Trophoblast cell (in vitro differentiated cells and primary cell): Measurements from ENCODE around the gene KLHL3. TPM values are rescaled to one million over a fixed set of nuclear protein-coding genes. Genes with fewer than 3 reads are reported as not detected.

Experiments used
- DNase-seq, 2 donors: peaks; one replicate each; pipeline ENCODE4 v3.0.0-alpha.2; 2016
- H2AFZ ChIP-seq: 2 replicates; pipeline ENCODE4 v1.6.1; 2013; ENCODE audit warnings: low read length, moderate library complexity, mild to moderate bottlenecking; ENCODE audit not compliant: insufficient read depth, poor library complexity
- H2AK5ac ChIP-seq: 2 replicates; pipeline ENCODE4 v1.6.1; 2013; ENCODE audit warnings: mild to moderate bottlenecking, low read length
- H2BK120ac ChIP-seq: 2 replicates; pipeline ENCODE4 v1.6.1; 2013; ENCODE audit warnings: low read length, mild to moderate bottlenecking, moderate library complexity; ENCODE audit not compliant: insufficient read depth, poor library complexity
- H2BK12ac ChIP-seq: 2 replicates; pipeline ENCODE4 v1.6.1; 2013; ENCODE audit warnings: mild to moderate bottlenecking, low read length, moderate library complexity
- H2BK5ac ChIP-seq: 2 replicates; pipeline ENCODE4 v1.6.1; 2013; ENCODE audit warnings: low read length, low read depth, moderate library complexity, mild to moderate bottlenecking; ENCODE audit not compliant: poor library complexity
- H3K14ac ChIP-seq: 2 replicates; pipeline ENCODE4 v1.6.1; 2013; ENCODE audit warnings: mild to moderate bottlenecking, low read length
- H3K18ac ChIP-seq: 2 replicates; pipeline ENCODE4 v1.6.1; 2013; ENCODE audit warnings: mild to moderate bottlenecking, low read length
- H3K23ac ChIP-seq: 2 replicates; pipeline ENCODE4 v1.6.1; 2013; ENCODE audit warnings: low read length
- H3K27ac ChIP-seq: 2 replicates; pipeline ENCODE4 v1.5.1; 2013; ENCODE audit warnings: low read depth, mild to moderate bottlenecking, inconsistent platforms, low read length, moderate library complexity
- H3K27me3 ChIP-seq: 2 replicates; pipeline ENCODE4 v1.6.1; 2013; ENCODE audit warnings: inconsistent platforms, mild to moderate bottlenecking, low read length, moderate library complexity; ENCODE audit not compliant: insufficient read depth
- H3K36me3 ChIP-seq, 2 experiments: 1 replicate in 1 of 2; 2 replicates in 1 of 2; pipeline ENCODE4 v1.6.1; 2013; ENCODE audit warnings: low read length in 2 of 2, mild to moderate bottlenecking in 2 of 2, moderate library complexity in 1 of 2; ENCODE audit not compliant: insufficient read depth in 2 of 2, control insufficient read depth in 1 of 2
- H3K4ac ChIP-seq: 2 replicates; pipeline ENCODE4 v1.6.1; 2013; ENCODE audit warnings: low read depth, mild to moderate bottlenecking, low read length, moderate library complexity
- H3K4me1 ChIP-seq, 2 experiments: 1 replicate in 1 of 2; 2 replicates in 1 of 2; pipeline ENCODE4 v1.6.1; 2013; ENCODE audit warnings: low read length in 2 of 2, mild to moderate bottlenecking in 2 of 2, moderate library complexity in 1 of 2; ENCODE audit not compliant: insufficient read depth in 2 of 2, control insufficient read depth in 1 of 2
- H3K4me2 ChIP-seq: 2 replicates; pipeline ENCODE4 v1.6.1; 2013; ENCODE audit warnings: inconsistent platforms, mild to moderate bottlenecking, low read length, moderate library complexity
- H3K4me3 ChIP-seq: 2 replicates; pipeline ENCODE4 v1.5.1; 2013; ENCODE audit warnings: mild to moderate bottlenecking, low read depth, low read length, inconsistent platforms
- H3K79me1 ChIP-seq: one replicate; pipeline ENCODE4 v1.6.1; 2013; ENCODE audit warnings: low read length
- H3K79me2 ChIP-seq: 2 replicates; pipeline ENCODE4 v1.6.1; 2013; ENCODE audit warnings: low read length, mild to moderate bottlenecking; ENCODE audit not compliant: control insufficient read depth, insufficient read depth, poor library complexity
- H3K9ac ChIP-seq: 2 replicates; pipeline ENCODE4 v1.6.1; 2013; ENCODE audit warnings: mild to moderate bottlenecking, low read length
- H3K9me3 ChIP-seq: 2 replicates; pipeline ENCODE4 v1.6.1; 2013; ENCODE audit warnings: low read depth, mild to moderate bottlenecking, control low read depth, inconsistent platforms, low read length; ENCODE audit not compliant: insufficient read depth
- H4K12ac ChIP-seq: 2 replicates; pipeline ENCODE4 v1.6.1; 2013; ENCODE audit warnings: low read depth, mild to moderate bottlenecking, low read length, moderate library complexity
- H4K8ac ChIP-seq: 2 replicates; pipeline ENCODE4 v1.6.1; 2013; ENCODE audit warnings: low read depth, mild to moderate bottlenecking, low read length, moderate library complexity
- H4K91ac ChIP-seq: one replicate; pipeline ENCODE4 v1.6.1; 2013; ENCODE audit warnings: low read depth, mild to moderate bottlenecking, low read length, moderate library complexity
- WGBS: extraction: QIAGEN DNeasy Blood & Tissue Kit; methylation state at CpG from one replicate; pipeline ENCODE4 v1.1.7; 2013; ENCODE audit warnings: missing lambda C conversion rate; ENCODE audit not compliant: insufficient read length, insufficient coverage; ENCODE audit errors: extremely low coverage; 5-methylcytosine and 5-hydroxymethylcytosine counted together
- polyA plus RNA-seq: library from polyadenylated mRNA; stranded (reverse); fragments of 200-250 nt; gene quantifications from 2 replicates; pipeline ENCODE4 v1.2.3, GENCODE V29; 2013

Gene KLHL3, protein sequence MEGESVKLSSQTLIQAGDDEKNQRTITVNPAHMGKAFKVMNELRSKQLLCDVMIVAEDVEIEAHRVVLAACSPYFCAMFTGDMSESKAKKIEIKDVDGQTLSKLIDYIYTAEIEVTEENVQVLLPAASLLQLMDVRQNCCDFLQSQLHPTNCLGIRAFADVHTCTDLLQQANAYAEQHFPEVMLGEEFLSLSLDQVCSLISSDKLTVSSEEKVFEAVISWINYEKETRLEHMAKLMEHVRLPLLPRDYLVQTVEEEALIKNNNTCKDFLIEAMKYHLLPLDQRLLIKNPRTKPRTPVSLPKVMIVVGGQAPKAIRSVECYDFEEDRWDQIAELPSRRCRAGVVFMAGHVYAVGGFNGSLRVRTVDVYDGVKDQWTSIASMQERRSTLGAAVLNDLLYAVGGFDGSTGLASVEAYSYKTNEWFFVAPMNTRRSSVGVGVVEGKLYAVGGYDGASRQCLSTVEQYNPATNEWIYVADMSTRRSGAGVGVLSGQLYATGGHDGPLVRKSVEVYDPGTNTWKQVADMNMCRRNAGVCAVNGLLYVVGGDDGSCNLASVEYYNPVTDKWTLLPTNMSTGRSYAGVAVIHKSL
- polyA plus RNA-seq, result 0.25 and 0.27 TPM in 2 replicates

DNA sequence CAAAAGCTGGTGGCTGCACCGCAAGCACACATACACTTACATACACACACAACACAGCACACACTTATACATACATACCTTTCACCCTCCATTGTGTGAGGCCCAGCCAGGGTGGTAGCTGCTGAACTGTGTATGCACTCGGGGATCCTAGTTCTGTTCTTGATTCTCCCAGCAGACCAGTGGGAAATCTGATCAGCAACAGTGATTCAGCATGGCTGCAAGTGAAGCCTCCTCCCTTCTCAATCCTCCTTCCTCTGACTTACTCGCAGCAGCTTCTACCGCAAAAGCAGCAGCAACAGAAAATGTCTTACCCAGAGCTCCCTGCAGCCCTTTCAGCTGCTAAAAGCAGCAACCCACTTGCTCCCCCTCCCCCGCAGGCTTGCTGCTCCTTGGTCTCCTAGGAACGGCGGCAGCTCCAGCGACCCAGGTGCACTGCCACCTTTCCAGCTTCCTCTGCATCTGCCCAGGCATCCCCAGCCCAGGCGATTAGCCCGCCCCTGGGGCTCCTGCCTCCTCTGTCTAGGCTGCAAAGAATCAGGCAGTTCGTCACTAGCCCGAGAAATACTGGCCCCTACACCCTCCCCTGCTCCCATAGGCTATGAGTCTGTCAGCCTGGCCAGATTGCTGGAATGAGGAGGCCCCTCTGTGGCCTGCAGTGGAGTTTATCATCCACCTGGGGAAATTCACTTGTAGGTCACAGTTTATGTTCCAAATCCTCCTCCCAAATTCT lies at the start of gene KLHL3:
Gene KLHL3, minus strand, starts transcription at position 535 of the 730 bp plus-strand sequence. Its CDS starts 443 bp downstream, at position 92.
- Histone ChIP-seq H3K27ac (no peak within 1 kb of the TSS), H3K4me2 (peak within 1 kb of the TSS; percentile 66), H3K4ac (no peak within 1 kb of the TSS), H2BK120ac (no peak within 1 kb of the TSS), H3K23ac (no peak within 1 kb of the TSS), H2AFZ (peak within 1 kb of the TSS; percentile 37), H2BK12ac (no peak within 1 kb of the TSS), H3K79me2 (no peaks in the 10 kb centered on the region), H3K79me1 (no peaks in the 10 kb centered on the region), H4K12ac (no peak within 1 kb of the TSS), H4K91ac (no peak within 1 kb of the TSS), H2AK5ac (no peak within 1 kb of the TSS), H3K14ac (no peak within 1 kb of the TSS), H3K9ac (no peak within 1 kb of the TSS), H3K4me1 (peaks cover 2 to 8% of the 10 kb centered on the region in 2 experiments), H3K36me3 (no peaks in the 10 kb centered on the region), H4K8ac (peak within 1 kb of the TSS; percentile 31), H3K27me3 (no peaks in the 10 kb centered on the region), H3K9me3 (no peaks in the 10 kb centered on the region), H3K4me3 (peak within 1 kb of the TSS; percentile 51), H2BK5ac (no peak within 1 kb of the TSS), H3K18ac (no peak within 1 kb of the TSS)
- no peak for DNase-seq
- WGBS, result no CpG with 5 or more reads among the region's 12 CpGs

DNA sequence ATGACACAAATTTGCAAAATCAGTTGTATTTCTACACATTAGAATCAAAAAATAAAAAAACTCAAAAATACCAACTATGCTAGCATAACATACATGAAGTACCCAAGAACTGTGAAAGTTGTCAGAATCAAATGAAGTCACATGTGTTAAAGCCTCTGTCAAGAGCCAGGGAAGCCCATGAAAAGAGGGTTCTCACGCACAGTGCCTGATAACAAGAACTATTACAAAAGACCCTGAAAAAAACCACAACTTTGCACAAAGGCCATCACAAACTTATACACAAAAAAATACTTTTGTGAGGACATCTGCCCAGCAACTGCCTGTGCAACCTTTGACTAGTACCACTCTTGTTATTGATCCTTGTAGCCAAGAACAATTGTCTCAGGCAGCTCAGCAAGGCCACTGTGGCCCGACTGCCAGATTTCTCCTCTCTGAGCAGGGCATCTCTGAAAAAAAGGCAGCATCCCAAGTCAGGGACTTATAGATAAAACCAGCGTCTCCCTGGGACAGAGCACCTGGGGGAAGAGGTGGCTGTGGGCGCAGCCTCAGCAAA lies 47.2 kb upstream of the KLHL3 start:
- Histone ChIP-seq H3K79me2 (no peaks in the 10 kb centered on the region), H2AFZ (no peak overlapping the region), H4K8ac (no peak overlapping the region), H3K9me3 (no peaks in the 10 kb centered on the region), H3K9ac (no peak overlapping the region), H2BK120ac (no peak overlapping the region), H3K18ac (no peak overlapping the region), H2BK5ac (no peak overlapping the region), H3K4me3 (no peak overlapping the region), H3K27ac (no peak overlapping the region), H2AK5ac (no peak overlapping the region), H3K14ac (no peak overlapping the region), H3K23ac (no peak overlapping the region), H3K27me3 (no peaks in the 10 kb centered on the region), H3K4ac (no peak overlapping the region), H3K4me2 (no peak overlapping the region), H4K12ac (no peak overlapping the region), H4K91ac (no peak overlapping the region), H3K4me1 (no peaks in the 10 kb centered on the region), H2BK12ac (no peak overlapping the region), H3K36me3 (no peaks in the 10 kb centered on the region), H3K79me1 (no peaks in the 10 kb centered on the region)
- no CpG with 5 or more reads among the region's 4 CpGs for WGBS
- no peak for DNase-seq

DNA sequence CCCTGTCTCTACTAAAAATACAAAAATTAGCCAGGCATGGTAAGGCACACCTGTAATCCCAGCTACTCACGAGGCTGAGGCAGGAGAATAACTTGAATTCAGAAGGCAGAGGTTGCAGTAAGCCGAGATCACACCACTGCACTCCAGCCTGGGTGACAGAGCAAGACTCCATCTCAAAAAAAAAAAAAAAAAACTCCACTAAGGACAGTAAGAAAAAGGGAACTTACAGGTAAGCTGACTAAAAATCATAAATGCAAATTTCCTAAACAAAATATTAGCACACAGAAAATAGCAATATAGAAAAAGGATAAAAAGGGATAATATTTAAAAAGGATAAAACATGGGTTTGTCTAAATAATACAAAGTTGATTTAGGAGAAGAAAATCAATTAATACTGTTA lies 46.2 kb upstream of the KLHL3 start:
- no peak overlapping the region for H3K23ac ChIP-seq
- no peak overlapping the region for H3K9ac ChIP-seq
- H3K9me3 ChIP-seq, result no peaks in the 10 kb centered on the region
- DNase-seq, result no peak
- no peak overlapping the region for H2BK12ac ChIP-seq
- H3K27me3 ChIP-seq, result no peaks in the 10 kb centered on the region
- H3K36me3 ChIP-seq, result no peaks in the 10 kb centered on the region
- no peak overlapping the region for H3K27ac ChIP-seq
- no peak overlapping the region for H2BK5ac ChIP-seq
- H2AK5ac ChIP-seq, result no peak overlapping the region
- H2AFZ ChIP-seq, result no peak overlapping the region
- no peak overlapping the region for H3K4me3 ChIP-seq
- H3K79me2 ChIP-seq, result no peaks in the 10 kb centered on the region
- H4K12ac ChIP-seq, result no peak overlapping the region
- H4K8ac ChIP-seq, result no peak overlapping the region
- H3K79me1 ChIP-seq, result no peaks in the 10 kb centered on the region
- no peak overlapping the region for H2BK120ac ChIP-seq
- no peaks in the 10 kb centered on the region for H3K4me1 ChIP-seq
- H4K91ac ChIP-seq, result no peak overlapping the region
- no peak overlapping the region for H3K14ac ChIP-seq
- H3K4ac ChIP-seq, result no peak overlapping the region
- H3K18ac ChIP-seq, result no peak overlapping the region
- H3K4me2 ChIP-seq, result no peak overlapping the region
- WGBS, result no CpG with 5 or more reads among the region's 2 CpGs

DNA sequence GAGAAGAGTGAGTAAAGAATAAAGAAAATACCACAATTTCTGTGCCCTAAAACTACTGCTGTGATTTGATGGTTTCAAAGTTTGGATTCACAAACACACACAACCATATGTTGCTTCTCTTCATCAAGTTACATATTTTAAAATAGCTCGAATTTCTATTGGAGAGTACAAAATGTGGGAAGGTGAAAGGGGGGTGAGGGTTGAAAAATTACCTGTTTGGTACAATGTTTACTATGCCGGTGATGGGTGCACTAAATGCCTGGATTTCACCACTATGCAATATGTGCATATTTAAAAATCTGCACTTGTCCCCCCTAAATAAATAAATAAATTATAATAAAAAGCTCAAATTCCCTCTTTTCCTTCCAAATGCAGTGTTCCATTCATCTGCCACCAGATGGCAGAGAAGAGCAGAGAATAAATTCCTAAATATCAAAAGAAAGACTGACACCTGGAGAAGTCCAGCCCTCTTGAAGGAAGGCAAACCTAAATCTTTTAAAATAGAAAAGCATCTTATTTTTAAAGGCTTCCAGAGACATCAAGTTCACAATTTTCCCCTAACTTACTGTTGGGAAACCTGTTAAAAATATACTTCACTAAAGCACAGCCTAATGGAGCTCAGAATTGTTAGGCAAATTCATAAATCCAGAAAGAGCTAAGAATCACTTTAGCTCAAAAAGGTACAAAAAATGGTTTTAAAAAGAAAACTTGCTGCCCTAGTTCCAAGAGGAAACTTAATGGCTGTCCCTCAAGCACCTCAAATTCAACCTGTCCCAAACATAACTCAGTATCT lies 43.1 kb upstream of the KLHL3 start:
- WGBS, result no CpG with 5 or more reads among the region's 2 CpGs
- H2AK5ac ChIP-seq, result no peak overlapping the region
- no peak overlapping the region for H3K14ac ChIP-seq
- no peaks in the 10 kb centered on the region for H3K79me1 ChIP-seq
- no peak overlapping the region for H2BK120ac ChIP-seq
- DNase-seq, result peak in 1 of 2 donors; percentile 76
- H3K36me3 ChIP-seq, result no peaks in the 10 kb centered on the region
- H3K27ac ChIP-seq, result no peak overlapping the region
- no peak overlapping the region for H2AFZ ChIP-seq
- H4K12ac ChIP-seq, result no peak overlapping the region
- H3K4me3 ChIP-seq, result no peak overlapping the region
- H3K79me2 ChIP-seq, result no peaks in the 10 kb centered on the region
- H3K9me3 ChIP-seq, result no peaks in the 10 kb centered on the region
- no peaks in the 10 kb centered on the region for H3K27me3 ChIP-seq
- no peaks in the 10 kb centered on the region for H3K4me1 ChIP-seq
- H4K91ac ChIP-seq, result no peak overlapping the region
- H2BK12ac ChIP-seq, result no peak overlapping the region
- no peak overlapping the region for H3K4me2 ChIP-seq
- H3K18ac ChIP-seq, result no peak overlapping the region
- no peak overlapping the region for H4K8ac ChIP-seq
- H3K23ac ChIP-seq, result no peak overlapping the region
- H3K9ac ChIP-seq, result no peak overlapping the region
- H3K4ac ChIP-seq, result no peak overlapping the region
- no peak overlapping the region for H2BK5ac ChIP-seq
